DMS114 treated with DMSO at 0.1 percent for 48 hours (cell line): ENCODE measurements around the gene KLK13.

Source experiments
- DNase-seq: peaks from one replicate; lab custom pipeline; 2025; ENCODE audit not compliant: unreplicated experiment; lab: John Stamatoyannopoulos, UW

Gene KLK13

DNA sequence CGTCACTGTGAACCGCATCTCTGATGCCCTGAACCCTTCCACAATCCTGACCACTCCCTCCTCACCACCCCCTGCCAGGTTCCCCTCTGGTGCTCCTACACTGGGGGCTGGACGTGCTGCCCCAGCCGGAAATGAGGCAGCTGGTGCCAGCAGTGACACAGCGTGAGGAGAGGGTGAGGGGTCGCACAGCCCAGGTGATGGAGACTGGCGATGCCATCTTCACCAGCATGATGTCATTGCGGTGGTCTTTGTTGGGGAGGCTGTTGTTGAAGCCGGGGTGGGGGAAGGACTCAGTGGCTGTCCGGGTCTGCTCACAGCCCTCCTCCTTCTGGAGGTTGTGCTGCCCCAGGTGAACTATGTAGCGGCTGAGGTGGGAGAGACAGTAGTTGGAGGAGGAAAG lies 40.9 kb downstream of the KLK13 start:
- DNase-seq, result no peak

DNA sequence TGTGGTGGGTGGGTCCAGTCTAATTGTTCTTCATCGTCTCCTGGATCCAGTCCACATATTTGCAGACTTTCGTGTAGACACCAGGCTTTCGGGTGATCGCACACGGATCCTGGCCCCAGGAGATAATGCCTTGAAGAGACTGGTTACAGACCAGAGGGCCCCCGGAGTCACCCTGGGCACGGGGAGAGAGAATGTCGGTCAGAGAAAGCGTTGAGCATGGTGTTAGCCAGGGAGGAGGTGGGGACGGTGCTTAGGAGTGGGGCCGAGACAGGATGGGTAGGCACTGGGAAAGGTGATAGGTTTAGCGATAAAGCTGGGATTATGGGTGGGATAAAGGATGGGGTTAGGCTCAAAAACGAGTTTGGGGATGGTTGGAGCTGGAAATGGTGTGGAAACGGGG lies 42.4 kb downstream of the KLK13 start:
- DNase-seq, result no peak

DNA sequence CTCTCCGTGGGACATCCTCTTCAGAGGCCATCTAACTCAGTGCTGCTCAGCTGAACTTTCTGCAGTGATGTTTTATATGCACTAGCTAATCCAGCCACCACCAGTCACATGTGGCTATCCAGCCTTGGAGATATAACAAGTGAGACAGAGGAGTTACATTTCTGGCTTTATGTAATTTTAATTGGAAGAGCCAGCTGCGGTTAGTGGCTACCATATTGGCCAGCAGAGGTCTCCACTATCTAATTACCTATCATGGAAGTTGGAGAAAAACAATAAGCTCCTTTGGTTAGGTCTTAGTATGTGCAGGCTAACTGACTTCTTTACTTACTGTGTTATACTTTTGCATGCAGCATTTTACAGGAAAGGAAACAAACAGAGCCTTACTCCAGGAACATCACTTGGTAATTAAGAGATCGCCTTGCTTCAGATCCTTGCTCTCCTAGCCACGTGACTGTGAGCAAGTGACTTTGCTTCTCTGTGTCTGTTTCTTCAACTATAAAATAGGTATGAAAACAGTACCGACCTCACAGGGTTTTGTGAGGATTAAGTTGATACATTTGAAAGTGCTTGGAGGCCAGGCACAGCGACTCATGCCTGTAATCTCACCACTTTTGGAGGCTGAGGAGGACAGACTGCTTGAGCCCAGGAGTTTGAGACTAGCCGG lies 43.8 kb downstream of the KLK13 start:
- peak; percentile 33 for DNase-seq

DNA sequence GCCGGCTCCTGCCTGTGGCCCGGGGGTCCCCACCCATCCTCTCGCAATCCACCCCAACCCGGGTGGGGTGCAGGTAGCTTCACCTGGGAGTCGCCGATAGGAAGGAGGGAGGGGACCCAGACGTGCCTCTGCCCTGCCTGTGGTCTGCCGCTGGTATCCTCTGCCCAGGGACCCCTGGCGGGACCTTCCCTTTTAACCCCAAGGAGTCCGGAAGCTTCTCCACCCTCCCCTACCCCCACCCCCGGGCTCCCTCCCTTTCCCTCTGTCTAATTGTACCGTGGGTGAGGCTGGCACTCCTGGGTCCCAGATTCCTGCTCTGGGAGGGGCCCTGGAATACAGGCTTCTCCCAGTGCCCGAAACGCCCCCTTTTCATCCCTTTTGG lies 45.4 kb downstream of the KLK13 start, which contains the start of gene KLK10:
TSS of gene KLK10 (minus strand) at position 166 of the 382 bp plus-strand sequence. CDS start 579 bp downstream, outside the sequence.
- DNase-seq, result no peak

DNA sequence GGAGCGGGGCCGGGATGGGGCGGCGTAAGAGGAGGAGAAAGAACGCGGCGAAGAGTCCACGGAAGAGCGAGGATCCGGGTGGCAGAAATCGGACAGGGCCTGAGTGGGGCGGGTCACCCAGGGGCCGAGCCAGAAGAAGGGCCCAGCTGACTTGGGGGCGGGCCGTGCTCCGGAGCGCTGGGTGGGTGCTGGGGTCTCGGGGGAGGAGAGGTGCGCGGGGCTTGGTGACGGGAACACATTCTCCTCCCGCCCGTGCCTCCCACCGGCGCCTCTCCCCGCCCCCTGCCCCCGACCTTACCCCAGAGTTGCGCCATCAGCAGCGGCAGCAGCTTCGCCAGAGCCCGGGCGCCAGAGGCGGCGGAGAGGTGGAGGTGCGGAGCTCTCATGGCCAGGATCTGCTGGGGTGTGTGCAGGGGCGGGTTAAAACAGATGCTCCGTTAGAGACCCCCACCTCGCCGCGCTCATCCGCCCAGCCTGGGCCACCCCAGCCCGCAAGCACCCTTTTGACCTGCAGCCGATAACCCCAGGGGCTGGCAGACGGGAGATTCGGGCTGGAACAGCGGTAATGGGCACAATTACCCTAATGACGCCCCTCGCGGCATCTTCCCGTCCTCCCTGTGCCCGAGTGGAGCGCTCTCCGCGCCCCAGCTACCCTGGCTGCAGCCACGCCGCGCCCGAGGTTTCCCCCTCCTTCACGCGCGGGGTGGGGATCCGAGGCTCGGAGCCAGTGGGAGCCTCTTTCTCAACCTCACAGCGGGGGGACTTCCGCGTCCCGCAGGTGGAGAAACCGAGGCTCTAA lies 45.9 kb downstream of the KLK13 start:
- DNase-seq, result no peak

DNA sequence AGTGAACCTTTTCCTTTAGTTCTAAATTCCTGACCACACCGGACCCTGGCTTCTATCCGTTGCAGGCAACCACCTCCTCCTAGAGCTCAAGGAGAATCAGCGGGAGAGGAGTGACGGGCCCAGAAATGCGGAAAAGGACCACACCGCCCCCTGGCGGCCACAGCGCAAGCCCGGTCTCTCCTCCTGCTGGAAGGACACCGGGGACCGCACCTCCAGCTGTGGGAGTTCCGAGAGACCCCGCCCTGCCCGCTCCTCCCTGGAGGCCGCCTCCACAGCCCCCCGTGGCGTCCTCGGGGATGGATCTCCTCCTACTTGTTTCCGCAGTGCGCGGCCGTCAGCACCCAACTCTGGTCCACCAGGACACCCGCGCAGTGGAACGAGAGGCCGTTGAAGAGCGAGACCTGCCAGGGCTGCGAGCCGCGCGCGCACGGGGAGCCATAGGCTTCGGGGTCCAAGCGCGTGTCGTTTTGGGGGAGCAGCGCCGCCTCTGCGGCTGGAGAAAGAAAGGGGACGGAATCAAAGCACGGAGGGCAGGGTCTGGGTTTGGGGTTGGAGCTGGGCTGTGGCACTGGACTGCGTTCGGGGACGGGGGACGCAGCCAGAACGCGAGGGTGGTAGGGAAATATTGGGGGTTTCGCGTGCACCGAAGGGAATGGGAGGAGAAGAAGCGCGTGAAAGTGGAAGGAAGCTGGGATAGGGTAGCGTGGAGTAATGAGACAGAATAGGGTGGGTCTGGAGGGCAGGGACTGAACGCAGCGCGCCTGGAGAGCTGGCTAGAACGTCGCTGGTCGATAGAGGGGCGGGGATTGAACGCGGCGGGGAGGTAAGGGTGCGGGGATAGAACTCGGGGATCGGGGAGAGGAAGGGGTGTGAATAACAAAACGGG lies 47.9 kb downstream of the KLK13 start:
- DNase-seq, result peak; percentile 56

DNA sequence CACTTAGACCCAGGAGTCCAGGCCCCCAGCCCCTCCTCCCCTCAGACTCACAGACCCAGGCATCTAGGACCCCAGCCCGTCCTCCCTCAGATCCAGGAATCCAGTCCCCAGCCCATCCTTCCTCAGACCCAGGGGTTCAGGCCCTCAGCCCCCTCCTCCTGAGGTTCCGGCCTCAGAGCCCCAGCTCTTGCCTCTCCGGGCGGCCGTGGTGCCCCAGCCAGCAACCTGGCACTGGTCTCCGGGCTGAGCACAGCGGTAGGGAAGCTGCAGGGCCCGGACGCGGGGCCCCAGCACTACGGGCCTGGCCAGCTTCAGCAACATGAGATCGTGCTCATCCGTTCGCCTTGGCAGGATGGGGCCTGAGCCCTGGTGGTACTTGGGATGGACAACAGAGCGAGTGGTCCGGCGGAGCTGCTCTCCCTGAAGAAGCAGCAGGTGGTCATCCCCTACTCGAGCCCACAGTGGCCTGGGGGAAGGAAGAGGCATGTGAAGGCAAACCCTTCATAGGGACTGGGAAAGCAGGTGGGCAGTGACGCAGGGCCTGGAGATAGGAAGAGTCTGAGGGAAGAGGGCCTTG lies 49.1 kb downstream of the KLK13 start:
- DNase-seq, result no peak

DNA sequence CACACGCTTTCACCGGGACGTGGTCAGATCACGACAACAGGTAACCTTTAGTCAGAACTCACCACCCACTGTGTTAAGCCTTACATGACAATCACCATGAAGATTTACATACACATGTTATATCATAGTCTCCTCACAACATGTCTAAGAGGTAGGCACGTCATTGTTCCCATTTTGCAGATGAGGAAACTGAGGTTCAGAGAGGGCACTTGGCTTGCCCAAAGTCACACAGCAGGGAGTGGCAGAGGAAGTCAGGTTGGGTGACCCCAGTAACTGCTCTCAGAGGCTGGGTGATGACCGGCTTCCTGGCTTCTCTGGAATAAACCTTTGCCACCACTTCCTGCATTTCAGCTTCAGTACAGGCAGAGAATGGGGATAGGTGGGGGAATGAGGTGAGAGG lies 50.6 kb downstream of the KLK13 start:
- DNase-seq, result no peak

DNA sequence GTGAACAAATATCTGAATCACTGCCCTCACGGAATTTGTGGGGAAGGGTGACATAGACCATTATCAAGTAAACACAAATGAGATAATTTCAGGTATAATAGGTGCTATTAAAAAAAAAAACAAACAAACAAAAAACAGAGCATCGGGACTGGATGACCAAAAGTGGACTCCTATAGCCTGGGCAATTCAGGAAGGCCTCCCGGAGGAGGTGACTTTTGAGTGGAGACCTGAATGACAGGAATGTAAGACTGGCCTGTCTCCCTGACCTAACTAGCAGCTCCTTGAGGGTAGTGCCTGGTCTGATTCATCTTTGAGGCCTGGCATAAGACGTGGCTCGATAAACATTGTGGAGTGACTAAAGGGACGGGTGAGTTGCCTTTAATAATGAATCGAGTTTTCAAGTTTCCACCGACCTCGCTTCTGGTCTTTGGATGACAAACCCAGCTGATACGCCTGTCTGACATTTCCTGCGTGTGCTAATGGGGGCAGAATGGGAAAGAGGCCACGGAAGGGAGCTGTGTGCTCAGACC lies 52.2 kb downstream of the KLK13 start:
- no peak for DNase-seq

DNA sequence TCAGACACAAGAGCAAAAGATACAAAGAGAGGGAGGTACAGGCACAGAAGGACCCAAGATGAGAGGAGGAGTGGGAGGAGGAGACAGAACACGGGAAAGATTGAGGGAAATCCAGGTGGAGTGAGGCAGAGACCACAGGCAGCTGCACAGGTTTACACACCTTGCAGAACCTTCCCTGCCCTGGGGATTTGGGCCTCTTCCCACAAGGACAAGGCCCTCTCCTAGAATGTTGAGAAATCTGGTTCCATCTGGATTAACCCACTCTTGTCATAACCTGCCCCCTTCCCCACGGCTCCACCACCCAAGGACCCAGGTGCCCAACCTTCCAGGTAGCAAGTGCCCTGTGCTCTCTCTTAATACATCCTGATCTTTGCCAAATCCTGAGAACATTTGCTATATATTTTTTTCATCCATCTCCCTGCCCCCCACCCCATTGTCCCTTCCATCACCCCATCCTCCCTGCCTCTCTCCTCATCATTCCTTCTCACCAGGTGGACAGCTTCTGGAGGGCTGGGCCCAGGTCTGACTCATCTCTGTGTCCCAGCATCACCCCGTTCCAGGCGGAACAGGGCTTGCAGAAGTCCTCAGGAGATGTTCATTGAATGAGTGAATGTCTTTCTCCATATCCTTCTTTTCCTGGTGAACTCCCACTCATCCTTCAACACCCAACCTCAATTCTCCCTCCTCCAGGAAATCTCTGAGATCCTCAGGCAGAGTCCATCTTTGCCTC lies 54.7 kb downstream of the KLK13 start:
- no peak for DNase-seq

DNA sequence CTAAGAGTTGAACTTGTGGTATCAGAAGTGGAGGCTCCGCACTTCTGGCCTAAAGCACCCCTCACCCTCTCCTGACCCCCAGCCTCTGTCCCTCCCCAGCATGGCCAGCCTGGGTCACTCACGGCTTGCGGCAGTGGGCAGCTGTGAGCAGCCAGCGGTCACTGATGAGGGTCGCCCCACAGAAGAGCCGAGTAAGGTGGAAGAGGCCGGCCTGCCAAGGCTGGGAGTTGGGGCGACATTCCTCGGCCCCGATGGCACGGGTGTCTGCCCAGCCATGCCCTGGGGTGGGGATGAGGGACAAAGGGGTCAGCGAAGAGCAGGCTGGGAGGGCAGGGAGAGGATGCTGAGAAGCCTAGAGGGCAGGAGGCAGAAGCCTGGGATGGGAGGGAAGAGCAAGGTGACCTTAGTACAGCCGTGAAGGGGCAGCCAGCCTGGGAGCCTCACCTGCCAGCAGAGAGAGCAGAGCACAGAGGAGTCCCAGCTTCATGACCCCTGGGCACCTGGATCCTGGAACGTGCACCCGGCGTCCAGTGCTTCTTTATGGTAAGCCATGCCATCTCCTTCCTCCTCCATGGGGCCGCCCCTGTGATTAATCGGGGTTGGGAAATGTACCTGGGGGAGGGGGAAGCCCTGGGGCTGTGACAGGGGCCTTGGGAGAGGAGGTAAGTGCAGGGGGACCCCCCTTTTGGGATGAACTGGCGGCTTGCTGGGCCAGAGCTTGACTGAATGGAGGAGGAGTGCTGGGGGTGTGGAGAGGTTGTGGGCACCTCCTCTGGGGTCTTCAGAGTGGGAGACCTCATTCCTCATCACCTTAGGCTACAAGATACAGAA lies 55.6 kb downstream of the KLK13 start:
- no peak for DNase-seq

DNA sequence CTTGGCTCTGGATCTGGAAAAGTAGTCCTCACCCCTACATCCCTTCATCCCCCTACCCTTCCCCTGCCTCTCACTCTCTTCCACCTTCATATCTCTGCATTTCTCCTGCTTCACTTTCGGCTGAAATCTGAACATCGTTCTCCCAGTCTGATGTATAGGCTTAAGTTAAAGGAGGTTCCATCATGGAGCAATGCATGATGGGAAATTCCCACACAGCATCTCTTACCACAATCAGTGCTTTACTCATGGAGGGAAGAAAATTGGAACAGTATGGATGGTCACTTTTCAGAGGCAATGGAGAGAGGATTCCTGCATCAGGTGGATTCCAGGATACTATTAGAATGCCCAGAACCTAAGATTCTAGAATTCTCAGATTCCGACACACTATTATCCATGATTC lies 57.4 kb downstream of the KLK13 start:
- no peak for DNase-seq

DNA sequence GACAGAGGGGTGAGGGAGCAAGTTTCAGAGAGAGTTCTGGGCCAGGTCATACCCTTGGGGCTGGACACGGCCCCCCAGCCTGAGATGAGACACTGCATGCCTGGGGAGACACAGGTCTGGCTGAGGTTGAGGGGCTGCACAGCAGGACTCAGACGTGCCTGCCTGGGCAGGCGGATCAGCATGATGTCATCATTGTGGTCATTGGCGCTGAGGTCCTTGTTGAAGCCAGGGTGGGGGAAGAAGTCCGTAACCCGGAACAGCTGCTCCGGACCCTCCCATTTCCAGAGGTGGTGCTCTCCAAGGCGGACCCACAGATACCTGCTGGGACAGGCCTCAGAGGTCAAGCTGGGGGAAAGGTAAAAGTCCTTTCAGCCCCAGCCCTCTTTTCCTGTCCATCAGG lies 58.5 kb downstream of the KLK13 start:
- no peak for DNase-seq
